GM15510 (cell line): ENCODE data around the gene THOC5.

Source experiments
- POLR2A ChIP-seq: IDR thresholded peaks from 3 replicates; pipeline ENCODE4 v1.6.1; 2011; ENCODE audit warnings: borderline replicate concordance; ENCODE audit not compliant: insufficient read length; ENCODE audit errors: extremely low read depth

THOC5 gene

DNA sequence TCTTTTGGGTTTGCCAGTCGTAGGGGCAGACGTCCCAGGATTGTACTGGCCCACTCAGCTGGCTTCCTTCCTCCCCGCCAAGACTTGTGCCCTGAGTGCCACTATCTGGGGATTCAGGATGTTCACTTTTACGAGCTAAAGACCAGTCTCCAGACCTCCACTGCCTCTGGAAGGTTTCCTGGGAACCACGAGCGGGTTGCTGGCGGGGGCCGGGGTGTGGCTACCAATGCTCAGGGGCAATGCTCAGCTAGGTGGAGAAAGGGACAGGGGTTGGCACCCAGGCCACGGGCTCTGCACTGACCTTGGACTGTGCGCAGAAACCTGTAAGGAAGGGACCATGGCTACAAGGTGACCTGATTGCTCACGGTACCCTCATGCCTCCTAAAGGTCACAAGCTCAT lies 71.3 kb downstream of the THOC5 start:
- TF ChIP-seq POLR2A: no peak

DNA sequence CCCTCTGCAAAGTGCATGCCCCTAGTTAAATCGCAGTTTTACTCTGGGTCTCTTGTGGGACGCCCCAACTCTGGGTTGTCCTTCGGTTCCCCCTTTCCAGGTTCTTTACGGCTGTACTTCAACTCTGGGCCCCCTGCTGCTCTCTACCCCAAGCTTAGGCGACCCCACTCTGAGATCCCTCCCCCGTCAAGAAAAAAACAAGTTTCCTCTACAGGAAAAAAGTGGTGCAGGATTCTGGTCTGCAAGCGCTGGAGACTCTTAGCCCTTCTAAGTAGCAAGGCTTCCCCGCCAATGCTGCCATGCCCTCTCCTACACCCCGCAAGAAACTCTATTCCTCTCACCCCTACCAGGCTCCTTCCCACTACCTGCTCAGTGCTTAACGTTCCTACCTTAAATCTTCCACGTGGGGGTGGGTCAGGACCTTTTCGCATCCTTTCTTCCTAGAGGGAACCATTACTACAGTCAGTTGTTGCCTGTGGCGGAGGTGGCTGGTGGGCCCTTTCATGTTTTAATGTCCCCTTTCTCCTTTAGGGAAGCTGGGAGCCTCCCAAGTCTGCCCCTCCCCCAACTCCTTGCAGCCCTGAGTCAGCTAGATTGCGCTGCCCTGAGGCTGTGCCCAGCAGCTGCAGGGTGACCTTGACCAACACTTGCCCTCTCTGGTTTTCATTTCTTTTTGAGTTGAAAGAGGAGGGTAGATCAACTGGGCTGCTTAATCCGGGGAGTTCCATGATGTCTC lies 72.1 kb downstream of the THOC5 start:
- no peak for TF ChIP-seq POLR2A

DNA sequence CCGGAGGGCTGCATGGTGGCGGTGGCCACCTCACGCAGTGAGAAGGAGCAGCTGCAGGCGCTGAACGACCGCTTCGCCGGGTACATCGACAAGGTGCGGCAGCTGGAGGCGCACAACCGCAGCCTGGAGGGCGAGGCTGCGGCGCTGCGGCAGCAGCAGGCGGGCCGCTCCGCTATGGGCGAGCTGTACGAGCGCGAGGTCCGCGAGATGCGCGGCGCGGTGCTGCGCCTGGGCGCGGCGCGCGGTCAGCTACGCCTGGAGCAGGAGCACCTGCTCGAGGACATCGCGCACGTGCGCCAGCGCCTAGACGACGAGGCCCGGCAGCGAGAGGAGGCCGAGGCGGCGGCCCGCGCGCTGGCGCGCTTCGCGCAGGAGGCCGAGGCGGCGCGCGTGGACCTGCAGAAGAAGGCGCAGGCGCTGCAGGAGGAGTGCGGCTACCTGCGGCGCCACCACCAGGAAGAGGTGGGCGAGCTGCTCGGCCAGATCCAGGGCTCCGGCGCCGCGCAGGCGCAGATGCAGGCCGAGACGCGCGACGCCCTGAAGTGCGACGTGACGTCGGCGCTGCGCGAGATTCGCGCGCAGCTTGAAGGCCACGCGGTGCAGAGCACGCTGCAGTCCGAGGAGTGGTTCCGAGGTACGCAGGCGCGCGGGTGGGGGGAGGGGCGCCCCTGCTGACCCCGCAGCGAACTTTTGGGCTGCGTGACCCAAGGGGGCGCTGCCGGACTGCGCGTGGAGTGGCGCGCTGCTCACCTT lies 72.9 kb downstream of the THOC5 start:
- TF ChIP-seq POLR2A: no peak

GRCh38 chr22:29480262-29480511 lies 73.4 kb downstream of the THOC5 start:
- no peak for TF ChIP-seq POLR2A

DNA sequence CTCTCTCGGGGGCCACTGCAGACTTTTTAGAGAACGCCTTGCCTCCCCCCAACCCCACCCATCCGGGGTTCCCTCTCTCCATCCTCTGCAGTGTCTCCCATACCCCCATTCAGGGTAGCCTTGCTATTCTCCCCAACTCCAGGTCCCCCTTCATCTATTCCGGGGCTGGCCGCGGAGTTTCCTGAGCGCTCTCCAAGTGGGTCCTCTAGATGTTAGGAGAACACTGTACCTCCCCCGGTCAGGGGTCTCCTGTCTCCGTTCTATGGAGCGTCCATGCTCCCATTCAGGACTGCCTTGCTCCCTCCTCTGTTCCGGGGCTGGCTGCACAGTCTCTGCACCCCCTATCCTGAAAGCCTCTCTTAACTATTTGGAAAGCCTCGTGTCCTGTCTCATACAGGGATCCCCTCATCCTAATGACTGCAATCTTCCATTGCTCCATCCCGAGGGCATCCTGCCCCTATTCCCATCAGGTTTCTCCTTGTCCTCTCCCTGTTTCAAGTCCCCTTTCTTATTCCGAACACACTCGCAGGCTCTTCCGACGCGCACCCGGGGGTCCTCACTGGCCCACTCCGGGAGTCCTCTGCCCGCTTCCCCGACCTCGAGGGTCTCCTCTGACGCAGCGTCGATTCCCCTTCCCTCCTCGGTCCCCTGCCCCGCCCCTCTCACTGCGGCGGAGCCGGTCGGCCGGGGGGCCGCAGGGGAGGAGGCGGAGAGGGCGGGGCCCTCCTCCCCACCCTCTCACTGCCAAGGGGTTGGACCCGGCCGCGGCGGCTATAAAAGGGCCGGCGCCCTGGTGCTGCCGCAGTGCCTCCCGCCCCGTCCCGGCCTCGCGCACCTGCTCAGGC lies 73.9 kb downstream of the THOC5 start, which contains the start of gene NEFH:
Gene NEFH, plus strand, starts transcription at position 802 of the 845 bp plus-strand sequence. CDS start 45 bp downstream, outside the sequence.
- TF ChIP-seq POLR2A: no peak

- TF ChIP-seq POLR2A: no peak
Observed at GRCh38 chr22:29478326-29479276, 75.0 kb downstream of the THOC5 start.

GRCh38 chr22:29477723-29478318 lies 75.7 kb downstream of the THOC5 start:
- no peak for TF ChIP-seq POLR2A

- TF ChIP-seq POLR2A: no peak
Observed at GRCh38 chr22:29476116-29476515, 77.4 kb downstream of the THOC5 start.

DNA sequence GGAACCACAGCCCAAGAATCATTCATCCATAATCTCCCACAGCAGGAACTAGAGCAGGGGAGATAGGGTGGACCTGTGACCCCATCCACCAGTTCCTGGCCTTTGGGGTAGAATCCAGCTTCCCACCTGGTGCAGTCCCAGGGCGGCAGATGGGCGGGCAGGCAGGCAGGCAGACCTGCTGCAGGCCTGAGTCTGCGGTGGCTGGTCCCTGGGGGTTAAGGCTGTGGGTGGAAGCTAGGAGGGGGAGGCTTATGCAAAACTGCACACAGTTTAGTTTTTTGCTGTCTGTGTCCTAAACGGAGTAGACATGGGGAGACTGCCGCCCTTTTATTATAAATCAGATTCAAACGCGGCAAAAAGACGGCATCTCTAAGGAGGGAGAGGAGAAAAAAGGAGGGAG lies 78.0 kb downstream of the THOC5 start:
- TF ChIP-seq POLR2A: no peak

DNA sequence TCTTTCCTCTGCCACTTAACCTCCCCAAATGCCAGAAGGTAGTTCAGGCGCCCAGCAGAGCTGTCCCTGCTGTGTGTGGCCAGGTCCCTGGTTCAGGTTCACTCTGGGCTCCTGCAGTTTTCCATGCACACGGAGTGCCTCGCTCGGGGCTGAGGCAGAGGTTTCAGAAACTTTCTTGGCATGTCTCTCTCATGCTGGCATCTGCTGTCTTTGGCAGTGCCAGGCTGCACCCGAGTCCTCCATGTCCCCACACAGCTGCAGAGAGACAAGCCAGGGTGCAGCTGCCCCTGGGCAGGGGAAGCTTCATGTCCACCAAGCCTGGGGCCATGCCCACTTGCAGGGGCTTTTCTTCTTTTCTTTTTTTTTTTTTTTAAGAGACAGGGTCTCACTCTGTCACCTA lies 80.6 kb downstream of the THOC5 start:
- TF ChIP-seq POLR2A: no peak

DNA sequence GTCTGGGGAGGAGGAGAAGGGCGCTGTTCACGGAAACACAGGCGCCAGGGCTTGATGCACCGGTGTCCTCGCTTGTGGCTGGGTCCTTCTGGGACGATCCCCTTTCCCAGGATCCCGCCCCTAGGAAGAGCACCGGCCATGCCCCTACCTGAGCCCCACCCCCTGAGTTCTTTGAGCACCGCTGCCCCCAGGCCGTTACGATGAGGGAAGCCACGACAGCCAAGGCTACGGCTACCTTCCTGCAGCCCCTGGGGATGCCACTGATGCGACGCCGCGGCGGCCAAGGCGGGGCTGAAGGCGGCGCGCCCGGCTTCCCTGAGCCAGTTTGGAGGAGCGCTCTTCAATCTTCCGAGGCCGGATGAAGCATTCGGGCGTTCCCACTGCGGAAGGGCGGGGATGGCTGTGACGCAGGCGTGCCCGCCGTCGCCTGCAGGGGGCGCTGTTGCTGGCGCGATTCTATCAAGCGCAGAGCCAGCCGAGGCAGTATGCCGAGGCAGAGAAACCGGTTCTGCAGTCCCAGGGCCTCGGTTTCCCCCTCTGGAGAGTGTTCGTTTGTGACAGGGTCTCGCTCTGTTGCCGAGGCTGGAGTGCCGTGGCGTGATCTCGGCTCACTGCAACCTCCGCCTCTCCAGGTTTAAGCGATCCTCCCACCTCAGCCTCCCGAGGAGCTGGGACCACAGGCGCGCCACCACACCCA lies 83.2 kb downstream of the THOC5 start:
- no peak for TF ChIP-seq POLR2A

DNA sequence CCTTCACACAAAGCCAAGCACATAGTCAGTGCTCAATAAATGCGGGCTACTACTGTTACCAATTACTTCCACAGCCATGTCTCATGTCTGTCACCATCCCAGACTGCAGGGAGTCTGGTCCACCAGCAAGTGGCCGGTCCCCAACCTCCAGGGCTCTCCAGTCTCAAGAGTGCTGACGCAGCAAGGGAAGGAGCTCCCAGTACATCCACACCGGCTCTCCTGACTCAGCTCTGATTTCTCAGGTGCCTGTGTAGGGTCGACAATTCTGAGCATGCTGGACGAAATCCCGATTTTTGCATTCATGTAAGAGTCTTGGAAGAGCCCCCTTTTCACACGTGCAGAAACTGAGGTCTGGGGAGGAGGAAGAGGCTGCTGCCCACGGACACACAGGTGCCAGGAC lies 83.8 kb downstream of the THOC5 start:
- TF ChIP-seq POLR2A: no peak

- TF ChIP-seq POLR2A: no peak
Observed at GRCh38 chr22:29464581-29464980, 89.0 kb downstream of the THOC5 start.
